Activated CD8-positive, alpha-beta memory T cell treated with anti-CD3 and anti-CD28 coated beads, Interleukin-2, amount 50 U/mL, for 48 hours (primary cell): Measurements from ENCODE around the gene RALB.
"Not testable (repeated sequence)": the region's sequence is repeated elsewhere in the genome, so short reads cannot be mapped to it uniquely, and the experiment has no call there.

ENCODE experiments used
- DNase-seq: peaks from one replicate; pipeline ENCODE4 v3.0.0-alpha.2; 2020

RALB gene

DNA sequence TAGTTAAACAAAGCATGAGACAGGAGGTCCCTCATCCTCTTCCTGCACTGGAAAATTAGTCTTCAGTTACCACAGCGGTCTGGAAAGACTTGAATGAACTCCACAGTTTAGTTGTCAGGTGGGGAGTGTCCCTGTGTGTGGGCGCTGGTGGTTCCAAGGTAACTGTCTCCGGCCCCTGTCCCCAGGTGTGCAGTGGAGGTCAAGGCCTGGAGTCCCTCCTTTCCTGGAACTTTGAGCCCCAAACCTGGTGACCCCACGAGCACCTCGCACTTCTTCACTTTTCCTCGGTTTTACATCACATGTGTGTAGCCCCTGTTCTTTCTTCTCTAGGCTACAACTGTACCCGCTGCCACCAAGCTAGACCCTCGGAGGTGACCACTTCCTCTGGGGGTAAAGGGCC, 65.3 kb downstream of the RALB start:
- no peak for DNase-seq

- DNase-seq, result no peak
Observed at GRCh38 chr2:120318626-120319025, 66.0 kb downstream of the RALB start.

GRCh38 chr2:120319123-120319522, 66.5 kb downstream of the RALB start:
- DNase-seq, result no peak

- DNase-seq, result no peak
Observed at GRCh38 chr2:120319686-120320317, 67.2 kb downstream of the RALB start.

- no peak for DNase-seq
Observed at GRCh38 chr2:120320318-120320851, 67.7 kb downstream of the RALB start.

- DNase-seq, result not testable (repeated sequence)
Observed at GRCh38 chr2:120320887-120321556, 68.4 kb downstream of the RALB start.

DNA sequence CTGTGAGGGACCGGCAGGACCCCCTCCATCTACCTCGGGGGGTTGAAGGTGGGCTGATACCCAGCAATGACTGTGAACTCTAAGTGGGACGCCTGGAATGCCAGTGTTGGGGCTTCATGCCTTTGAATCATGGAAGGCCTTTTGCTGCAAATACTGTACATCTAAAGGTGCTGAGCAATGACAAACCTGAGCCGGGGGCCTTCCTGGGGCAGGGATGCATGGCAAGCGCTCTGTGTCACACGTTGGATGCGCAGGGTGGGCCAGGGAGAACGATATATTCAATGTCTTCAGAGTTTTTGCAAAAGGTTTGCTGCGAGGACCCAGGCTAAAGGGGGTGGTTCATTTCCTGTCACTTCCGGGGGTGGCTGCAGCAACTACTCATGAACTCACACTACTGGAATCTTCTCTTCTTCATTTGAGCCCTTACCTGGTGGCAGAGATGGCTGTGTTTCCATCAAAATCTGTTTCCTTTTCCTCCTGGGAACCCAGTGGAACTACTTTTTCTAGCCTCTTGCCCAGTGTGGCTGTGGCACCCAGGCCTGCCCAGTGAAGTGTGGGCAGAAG, 69.2 kb downstream of the RALB start:
- DNase-seq, result no peak

DNA sequence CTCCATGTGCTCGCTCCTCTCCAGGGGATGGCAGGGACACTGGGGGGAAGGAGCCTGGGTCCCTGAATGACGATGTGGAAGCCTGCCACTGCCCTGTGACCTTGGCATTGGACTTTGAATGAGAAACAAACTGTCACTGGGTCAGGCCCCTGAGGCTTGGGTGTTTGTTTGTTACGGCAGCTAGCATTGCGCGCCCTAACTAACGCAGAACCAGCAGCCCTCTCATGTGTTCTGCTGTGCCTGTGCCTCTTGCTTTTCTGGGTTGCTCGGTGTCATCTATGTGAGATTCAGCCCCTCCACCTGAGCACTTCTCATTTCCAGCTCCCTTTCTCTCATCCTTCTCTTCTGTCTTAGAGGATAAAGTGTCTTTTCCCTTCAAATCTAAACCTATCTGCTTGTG, 69.7 kb downstream of the RALB start:
- DNase-seq, result no peak

DNA sequence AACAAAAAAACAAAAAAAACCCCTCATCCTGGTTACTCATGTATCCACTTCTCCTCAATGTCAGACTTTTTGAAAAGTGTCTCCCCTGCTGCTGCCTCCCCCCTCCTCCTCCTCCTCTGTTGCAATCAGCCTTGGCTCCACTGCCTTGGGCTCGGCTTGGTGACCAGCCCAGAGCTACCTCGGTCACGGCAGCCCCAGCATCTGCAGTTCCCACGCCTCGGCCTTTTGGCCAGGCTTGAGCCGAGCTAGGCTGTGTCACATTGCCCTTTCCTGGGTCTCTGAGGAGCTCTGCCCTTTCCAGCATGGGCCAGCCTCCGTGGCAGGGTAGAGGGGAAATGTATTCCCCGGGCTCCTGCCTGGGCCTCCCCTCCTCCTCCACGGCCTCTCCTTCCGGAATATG, 70.6 kb downstream of the RALB start:
- no peak for DNase-seq

DNA sequence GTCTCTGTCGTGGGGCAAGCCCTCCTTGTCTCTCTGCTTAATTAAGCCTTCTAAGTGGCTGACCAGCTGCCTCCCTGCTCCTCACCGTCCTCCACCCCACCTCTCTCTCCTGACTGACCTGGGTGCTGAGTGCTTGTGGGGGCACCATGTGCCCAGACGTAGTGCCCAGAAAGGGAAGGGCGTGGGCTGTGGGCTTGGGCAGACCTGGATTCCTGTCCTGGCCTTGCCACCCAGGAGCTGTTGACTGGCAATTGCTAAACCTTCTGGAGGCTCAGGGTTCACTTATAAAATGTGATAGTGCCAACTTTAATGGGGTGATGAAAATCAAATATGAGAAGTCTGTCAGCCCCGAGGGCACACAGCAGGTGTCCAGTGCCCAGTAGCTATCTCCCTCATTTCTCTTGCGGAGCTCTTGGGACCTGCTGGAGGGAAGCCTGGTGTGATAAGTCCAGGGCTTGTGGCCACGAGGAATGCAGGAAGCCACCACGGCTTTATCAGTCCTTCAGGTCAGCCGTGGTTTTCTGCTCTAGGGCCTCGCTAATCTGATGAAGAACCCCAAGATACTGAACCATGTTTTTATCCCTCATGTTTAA, 71.3 kb downstream of the RALB start:
- DNase-seq, result no peak

DNA sequence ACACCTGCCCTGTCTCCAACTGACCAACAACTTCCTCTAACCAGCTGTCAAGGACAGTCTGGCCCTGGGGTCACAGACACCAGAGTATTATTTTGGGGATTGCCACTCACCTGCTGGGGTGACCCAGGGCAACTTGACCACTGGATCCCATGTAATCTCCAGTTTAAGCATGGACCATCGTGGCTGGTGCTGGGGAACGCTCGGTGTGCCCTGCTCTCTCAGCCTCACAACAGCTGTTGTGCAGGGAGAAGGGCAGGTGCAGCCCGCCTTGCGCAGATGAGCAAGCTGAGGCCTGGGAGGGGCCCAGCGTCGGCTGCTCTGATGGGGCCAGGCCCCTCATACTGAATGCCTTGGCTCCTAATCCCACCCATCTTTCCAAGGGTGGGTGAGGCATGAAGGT, 72.3 kb downstream of the RALB start:
- DNase-seq, result no peak

GRCh38 chr2:120326066-120326465, 73.4 kb downstream of the RALB start:
- no peak for DNase-seq

- no peak for DNase-seq
Observed at GRCh38 chr2:120330946-120331822, 78.5 kb downstream of the RALB start.

DNA sequence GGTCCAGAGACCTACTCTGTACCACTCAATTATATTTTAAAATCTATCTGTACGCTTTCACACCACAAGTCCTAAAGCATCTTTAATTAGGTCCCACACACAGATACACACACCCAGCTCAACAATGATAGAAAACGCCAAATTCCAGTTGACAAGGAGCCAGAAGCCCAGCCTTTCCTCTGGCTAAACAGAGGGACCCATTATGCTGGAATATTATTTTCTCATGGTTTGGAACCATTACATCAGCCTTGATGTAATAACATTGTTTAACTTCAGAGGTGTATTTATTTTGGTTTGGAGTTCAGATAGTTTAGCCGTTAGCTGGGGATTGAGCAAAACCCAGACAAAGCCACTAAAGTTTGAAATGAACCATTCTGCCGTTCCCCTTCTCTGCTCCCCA, 79.3 kb downstream of the RALB start:
- no peak for DNase-seq

GRCh38 chr2:120332384-120332783, 79.7 kb downstream of the RALB start:
- no peak for DNase-seq

- DNase-seq, result no peak
Observed at GRCh38 chr2:120334068-120334467, 81.4 kb downstream of the RALB start.

DNA sequence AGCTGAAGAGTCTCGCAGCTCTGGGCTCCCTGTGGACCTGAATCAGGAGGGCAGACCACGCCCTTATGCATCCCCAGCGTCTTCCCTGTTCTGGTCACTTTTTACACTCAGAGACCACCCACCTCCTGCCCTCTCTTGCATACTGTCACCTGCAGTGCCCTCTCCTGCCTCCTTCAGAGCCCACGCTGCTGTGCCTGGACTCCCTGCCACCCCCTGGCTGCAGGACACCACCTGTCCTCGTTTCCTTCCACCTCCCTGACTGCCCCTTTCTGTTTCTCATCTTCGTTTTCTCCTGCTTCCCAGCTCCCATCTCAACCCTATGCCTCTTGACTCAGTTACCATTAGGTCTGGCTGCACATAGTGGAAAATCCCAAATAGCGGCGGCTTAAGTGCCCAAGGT, 84.1 kb downstream of the RALB start:
- no peak for DNase-seq

GRCh38 chr2:120338015-120338414, 85.4 kb downstream of the RALB start:
- no peak for DNase-seq

GRCh38 chr2:120341977-120342376, 89.3 kb downstream of the RALB start:
- no peak for DNase-seq

- no peak for DNase-seq
Observed at GRCh38 chr2:120342446-120342845, 89.8 kb downstream of the RALB start.

DNA sequence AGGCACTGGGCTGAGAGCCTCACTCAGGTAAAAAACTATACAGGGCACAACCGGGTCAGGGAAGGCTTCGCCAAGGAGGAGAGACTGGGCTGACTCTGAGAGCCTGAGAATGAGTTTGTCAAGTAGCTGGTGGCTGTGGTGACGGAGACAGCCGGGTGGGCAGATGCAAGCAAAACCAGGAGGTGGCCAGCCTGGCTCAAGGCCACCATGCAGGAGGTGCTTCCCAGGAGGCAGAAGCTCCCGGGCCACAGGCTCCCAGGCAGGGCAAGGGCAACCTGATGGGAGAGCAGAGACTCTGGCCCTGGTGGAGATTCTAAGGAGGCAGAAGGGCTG, 90.4 kb downstream of the RALB start:
- DNase-seq, result no peak

GRCh38 chr2:120343433-120344105, 90.9 kb downstream of the RALB start:
- peak; percentile 83 for DNase-seq
